GM19463 (cell line): ENCODE data around the gene KIRREL3.
A peak's percentile ranks its signal among the peaks of the same experiment; 100 is the strongest.

Source experiments
- ATAC-seq: cut with Tn5 transposase; IDR thresholded peaks from one replicate; pipeline ENCODE4 v1.9.1; 2021; ENCODE audit warnings: mild to moderate bottlenecking, moderate library complexity; ENCODE audit not compliant: unreplicated experiment

KIRREL3 gene

DNA sequence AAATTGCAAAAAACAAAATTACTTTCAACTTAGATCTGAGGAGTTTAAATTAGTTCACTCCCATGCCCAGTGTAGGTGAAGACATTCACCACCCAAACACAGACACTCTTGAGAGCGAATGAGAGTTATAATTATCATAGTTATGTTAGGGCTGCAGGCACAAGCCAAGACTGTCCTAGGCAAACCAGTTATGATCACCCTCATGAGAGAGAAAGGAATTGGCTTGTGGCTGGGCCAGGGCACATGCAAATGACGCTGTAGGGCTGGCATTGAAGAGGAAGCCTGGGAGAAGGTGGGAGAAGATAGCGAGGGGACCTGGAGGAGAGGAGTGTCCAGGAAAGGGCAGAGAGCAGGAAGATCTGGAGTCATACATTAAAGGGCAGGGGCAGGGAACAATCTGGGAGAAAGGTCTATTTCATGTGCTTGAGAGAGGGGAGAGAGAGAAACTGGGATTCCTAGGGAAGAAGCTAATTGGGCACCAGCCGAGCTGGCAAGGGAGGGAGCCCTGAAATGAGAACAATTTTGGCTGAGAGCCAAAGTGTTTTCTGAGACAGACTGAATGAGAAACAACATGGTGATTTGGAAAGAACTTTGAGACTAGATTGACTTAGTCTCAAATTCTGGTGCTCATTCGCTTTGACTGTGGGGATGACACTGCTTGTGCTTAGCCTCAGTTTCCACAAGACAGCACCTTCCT is 279.9 kb downstream of the KIRREL3 start:
- no peak for ATAC-seq

DNA sequence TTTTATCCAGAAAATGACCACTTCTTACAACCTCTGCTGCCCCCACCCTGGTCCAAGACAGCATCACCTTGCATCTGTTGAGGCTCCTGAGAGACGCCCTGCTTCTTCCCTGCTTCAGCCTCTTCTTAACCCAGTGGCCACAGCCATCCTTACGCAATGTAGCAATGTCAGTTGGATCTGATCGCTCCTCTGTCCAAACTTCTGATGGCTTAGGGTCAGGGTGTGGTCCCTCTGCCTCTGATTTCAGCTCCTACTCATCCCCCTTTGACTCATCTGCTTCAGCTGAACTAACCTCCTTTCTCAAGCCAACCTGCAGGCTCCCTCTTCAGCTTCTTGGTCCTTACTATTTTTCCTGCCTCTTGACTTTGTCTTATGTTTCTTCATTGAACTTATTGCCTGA is 280.8 kb downstream of the KIRREL3 start:
- no peak for ATAC-seq

DNA sequence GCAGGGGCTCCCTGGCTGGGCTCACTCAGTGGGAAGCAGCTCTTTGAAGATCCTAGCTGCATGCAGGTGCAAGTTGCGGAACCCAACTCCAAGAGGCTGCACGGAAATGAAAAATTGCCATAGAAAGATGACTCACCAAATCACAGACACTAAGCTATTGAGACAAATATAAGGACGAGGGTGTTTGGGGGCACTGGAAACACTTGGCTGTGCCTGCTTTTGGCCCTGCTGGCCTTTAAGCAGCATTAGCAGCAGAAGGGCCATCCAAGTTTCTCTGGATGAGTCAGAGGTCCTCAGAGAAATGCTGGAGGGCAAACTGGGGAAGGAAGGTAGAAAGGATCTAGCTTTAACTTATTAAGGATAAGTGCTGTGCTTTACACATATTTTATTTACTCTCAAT is 282.3 kb downstream of the KIRREL3 start:
- no peak for ATAC-seq

DNA sequence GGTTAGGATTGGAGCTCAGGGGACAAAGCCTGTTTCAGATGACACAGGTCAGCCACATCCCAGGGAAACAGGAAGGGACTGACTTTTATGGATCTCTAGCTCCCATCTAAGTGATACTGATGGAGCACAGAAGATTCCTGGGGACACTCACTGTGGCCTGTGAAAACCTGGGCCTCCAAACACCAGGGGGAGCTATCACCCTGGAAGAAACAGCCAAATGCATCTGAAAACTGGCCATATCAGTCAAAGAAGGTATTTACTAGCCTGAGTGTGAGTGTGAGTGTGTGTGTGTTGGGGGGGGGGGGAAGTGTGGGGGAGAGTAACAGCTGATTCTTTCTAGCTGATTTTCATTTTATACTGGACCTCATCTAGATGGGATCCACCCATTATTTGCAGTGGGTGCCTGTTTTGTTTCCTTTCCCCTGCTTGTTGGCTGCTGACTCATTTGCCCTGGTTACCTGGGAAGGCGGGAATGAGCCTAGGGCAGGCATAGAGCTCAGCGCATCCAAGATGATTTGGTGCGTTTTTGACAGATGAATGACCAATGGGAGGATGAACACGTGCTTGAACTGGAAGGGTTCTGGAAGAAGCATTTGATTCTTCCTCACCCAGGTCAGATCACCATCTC is 284.0 kb downstream of the KIRREL3 start:
- no peak for ATAC-seq

DNA sequence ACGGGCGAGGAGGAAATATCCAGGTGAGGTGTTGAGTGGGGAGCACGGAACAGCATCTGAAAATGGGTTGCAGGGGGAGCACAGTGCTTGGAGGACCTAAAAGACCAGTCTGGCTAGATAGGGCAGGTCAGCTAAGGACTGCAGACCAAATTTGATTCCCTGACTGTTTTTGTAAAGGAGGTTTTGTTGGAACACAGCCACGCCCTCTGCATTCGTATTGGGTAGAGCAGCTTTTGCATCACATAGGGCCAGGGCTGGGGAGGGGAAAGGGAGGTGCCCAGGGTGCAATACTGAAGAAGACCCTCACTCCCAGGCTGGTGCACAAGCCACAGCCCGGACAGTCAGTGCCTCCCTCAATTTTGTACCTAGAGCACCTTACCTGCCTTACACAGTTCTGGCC is 286.8 kb downstream of the KIRREL3 start:
- ATAC-seq: no peak

DNA sequence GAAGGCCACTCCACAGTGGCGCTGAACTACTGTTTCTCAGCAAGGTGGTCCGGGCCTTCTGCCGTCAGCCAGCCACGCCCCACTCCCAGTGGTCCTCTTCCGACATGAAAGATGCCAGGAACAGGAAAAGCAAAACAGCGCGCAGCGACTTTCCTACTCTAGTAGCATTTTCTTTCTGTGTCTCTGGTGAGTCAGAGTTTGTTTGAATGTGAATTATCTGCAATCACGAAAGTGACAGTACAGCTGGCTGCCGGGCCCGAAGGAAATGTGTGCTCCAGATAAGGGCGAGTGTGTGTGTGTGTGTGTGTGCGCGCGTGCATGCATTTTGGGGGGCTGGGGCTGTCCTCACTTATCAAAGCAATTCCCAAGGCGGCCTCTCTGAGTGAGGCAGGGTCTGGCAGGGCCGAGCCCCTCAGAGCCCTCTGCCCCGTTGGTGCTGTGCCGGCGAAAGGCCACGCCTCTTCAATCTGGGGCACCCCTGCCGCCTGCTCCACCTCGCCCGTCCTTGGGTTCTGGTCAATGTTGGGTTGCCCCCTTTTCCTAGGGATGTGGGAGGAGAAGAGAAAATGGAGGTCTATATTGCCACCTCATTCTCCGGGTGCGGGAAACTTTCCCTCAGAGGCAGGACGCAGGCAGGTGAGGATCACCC is 288.5 kb downstream of the KIRREL3 start:
- no peak for ATAC-seq

DNA sequence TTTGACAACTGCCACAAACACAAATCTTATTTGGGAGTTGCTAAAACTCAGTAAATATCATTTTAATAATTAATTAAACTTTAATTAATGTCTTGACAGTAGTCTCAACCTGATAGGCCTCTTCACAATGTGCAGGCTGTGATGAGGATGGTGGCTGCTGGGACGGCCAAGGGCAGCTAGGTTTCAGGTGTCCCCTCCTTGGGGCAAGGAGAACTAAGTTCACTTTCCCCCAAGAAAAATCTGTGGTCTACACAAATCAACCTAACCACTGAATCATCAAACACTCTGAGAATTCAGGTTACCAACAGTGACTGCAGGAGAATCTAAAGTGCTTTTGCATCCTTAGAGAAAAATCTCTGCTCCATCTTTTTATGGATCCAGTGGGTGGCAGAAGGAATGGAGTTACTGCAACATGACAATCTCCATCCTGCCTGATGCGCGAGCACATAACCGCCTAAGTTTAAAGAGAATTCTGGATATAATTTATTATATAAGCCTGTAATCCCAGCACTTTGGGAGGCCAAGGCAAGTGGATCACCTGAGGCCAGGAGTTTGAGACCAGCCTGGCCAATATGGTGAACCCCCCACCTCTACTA is 289.7 kb downstream of the KIRREL3 start:
- ATAC-seq: no peak

DNA sequence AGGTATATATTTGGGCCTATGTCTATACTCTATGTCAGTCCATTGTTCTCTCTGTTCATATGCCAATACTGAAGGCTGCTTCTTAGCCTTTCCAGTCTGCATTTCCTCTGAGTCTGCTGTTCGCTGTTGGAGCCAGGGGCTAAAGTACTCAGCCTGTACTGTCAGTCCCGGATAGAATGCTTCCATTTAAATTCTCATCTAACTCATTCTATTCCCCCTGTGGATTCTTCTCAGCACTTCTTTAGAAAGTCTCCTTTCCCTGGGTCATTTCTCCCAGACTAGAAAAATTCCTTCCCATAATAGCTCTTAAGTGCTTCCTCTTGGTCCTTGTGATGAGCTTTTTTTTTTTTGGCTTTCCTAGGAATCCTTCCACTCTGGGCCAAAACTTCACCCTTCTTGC is 293.1 kb downstream of the KIRREL3 start:
- no peak for ATAC-seq

DNA sequence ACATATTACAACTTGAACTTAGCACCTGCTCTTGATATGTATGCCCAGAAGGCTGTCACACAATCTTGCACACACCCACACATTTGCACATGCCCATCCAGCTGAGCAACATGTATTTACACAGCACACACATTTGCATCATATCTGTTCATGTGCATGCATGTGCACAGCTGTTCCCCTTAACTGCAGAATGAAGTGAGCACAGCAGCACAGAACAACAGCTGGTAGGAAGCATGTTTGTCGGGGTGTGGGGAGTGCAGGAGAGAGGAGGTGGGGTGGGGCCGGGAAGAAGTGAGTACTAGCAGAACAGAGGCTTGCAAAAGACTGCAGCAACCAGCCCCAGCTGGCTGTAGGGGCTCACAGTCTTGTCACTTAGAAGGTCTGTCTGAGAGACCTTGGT is 296.5 kb downstream of the KIRREL3 start:
- no peak for ATAC-seq

DNA sequence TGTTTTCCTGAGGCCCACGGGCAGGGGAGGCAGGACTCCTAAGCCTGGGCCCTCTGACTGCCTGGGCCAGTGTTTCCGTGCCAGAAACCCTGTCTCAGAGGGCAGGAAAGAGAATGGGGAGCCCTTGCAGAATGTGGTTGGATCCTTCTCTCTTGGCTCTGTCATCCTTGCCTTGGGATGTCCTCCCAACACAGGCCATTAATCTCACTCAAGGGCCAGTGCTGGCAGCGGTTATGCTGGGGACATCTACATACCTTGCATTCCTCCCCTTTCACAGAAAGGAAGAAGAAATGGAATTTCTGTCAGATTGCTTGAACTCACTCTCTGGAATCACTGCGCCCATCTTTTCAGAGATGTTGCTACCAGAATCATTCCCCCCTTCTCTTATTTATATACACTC is 296.9 kb downstream of the KIRREL3 start:
- no peak for ATAC-seq

DNA sequence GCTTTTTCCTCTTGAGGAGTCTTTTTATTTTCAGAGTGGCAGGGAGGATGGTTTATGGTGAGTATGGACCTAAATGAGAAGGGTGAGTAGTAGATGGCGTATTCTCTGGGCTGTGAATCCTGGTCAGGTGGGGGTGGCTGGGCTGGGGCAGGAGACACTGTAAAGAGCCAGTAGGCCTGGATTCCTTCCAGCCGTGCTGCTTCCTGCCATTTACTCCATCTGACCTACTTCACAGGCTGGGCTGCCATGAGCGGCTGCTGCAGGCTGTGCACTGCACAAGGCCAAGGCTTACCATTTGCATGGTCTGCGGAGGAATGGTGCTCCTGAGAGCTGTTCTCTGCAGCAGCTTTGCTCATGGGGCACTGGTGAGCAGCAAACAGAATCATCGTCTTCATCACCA is 297.6 kb downstream of the KIRREL3 start:
- no peak for ATAC-seq

DNA sequence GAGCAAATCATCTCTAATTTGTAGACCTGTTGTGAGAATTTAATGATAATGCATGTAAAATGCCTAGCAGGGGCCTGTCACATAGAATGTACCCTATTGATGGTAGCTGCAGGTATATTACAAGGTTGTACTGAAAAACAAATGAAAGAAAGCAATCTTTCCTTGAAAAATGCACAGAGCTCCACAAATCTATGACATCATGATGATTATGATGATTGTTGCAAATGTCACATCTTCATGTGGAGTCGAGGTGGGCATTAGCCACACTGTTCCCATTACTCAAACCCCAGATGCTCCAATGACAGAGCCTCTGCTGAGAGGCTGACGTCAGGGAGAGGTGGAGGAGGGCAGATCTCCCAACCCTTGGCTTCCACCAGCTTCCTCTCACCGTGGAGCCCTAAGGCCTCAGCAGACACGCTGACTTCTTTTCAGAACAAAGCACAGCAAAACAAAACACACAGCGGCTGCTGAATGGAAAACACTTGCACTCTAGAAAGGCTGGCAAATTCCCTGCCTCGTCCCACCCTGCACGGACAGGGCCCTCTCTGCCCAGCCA is 298.3 kb downstream of the KIRREL3 start:
- ATAC-seq: no peak

DNA sequence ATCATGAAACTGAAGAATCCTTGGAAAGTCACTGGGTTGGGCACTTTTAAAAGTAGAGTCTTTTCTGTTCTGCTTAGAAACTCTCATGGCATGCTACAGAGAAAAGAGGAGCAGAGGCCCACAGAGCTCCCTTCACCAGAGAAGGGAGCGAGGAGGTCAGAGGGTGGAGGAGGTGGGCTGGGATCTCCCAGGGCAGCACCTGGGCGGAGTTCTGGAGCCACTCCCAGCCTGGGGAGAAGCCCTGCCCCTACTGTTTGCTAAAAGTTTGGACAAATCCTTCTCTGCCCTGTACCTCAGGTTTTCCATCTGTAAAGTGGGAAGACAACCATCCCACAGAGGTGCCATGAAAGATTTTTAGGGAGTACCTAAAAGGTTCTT is 299.1 kb downstream of the KIRREL3 start:
- ATAC-seq: peak; percentile 4

DNA sequence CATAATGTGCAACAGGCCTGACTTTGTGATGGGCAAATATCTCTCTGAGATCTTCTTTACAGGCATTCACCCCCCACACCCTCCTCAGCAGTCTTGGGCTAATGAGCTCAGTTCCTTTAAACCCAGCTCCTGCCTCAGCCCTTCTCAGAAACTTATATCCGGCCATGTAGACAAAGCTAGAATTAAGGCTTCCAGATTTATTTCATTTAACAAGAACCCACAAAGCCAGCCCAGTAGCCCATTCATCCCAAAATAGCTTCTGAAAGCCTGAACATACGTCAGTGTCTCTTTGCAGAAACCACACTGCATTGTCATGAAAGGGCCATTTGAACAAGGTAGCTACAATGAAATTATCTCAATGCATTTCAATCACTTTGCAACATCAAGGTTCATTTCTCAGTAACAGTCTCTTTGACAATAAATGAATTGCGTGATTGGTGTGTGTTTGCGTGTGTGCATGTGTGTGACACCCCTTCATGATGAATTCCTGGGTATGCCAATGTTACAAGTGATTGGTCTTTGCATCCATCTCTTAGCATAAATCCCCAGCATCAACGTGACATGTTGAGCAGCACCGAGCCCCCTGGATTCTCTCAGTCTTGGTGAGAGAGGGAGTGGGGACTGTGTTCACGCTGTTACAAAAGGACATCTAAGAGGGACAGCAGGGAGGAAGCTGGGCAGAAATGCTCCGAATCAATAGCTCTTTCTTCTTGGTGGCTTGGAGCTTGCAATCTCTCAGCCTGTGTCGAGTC is 299.6 kb downstream of the KIRREL3 start:
- peak; percentile 66 for ATAC-seq

DNA sequence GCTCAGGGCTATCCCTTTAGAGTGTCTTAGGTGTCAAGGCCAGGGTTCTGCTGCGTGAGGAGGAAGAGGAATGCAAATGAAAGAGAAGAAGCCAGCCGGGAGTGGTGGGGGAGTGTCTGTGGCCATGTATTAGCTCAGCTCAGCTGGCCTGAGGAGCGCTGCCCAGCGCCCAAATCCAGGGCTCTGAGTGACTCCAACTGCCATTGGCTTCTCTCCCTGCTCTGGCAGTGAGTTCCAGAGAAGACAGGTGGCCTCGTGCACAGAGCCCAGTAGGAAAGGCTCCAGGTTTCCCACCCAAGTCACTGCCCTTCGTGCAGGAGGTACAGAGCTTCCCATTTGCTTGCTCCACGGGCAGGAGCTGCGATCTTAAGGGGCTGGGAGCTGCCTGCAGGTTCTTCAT is 302.0 kb downstream of the KIRREL3 start:
- no peak for ATAC-seq

DNA sequence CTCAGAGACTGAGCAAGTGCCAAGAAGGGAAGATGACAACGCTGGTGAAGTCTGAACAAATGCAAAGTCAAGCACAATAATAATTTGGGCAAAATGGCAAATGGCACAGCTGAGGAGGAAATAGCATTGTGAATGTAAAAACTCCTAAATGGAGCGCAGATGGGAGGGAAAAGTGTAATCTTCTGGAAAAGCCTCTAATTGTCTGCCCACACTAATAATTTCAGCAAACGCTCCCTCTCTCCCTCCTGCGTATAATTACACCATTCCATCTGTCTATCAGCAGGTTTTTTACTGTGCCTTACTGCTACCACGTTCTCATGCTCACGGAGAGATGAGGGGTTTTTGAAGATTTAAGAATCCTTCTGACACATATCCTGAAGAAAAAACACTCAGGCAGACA is 302.6 kb downstream of the KIRREL3 start:
- no peak for ATAC-seq

DNA sequence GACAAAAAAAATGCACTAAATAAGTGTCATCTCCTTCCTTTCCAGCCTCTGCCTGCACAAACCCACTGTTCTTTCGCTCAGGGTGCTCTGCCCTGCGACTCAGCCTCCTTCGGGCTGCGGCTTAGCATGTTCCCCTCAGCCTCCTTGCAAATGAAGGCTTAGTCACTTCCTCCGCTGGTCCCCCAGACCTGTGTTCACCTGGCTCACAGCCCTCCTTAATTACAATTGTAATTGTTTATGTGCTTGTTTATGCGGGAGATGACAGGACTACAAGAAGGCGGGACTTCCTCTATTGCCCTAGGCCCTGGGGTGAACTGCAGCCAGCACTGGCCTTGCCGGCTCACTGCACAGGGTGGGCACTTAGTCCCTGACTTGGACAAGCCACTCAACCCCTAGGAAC is 303.6 kb downstream of the KIRREL3 start:
- no peak for ATAC-seq

DNA sequence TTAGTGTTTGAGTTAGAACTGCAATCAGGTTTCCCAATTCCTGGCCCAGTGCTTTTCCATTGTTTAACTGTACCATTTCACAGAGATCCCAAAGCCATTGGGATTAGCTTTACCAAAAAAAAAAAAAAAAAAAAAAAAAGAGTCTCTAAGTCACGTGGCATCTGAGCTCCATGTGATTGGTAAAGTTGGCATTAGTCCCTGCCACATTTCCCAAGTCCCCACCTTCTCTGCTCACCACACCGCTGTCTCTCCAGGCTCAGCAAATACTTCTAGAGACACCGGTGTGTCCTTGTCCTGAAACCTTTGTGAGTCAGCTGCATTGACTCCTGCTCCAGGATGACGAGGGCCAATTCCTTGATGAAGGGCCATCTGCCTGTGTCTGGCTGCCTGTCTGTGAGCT is 305.3 kb downstream of the KIRREL3 start:
- no peak for ATAC-seq

DNA sequence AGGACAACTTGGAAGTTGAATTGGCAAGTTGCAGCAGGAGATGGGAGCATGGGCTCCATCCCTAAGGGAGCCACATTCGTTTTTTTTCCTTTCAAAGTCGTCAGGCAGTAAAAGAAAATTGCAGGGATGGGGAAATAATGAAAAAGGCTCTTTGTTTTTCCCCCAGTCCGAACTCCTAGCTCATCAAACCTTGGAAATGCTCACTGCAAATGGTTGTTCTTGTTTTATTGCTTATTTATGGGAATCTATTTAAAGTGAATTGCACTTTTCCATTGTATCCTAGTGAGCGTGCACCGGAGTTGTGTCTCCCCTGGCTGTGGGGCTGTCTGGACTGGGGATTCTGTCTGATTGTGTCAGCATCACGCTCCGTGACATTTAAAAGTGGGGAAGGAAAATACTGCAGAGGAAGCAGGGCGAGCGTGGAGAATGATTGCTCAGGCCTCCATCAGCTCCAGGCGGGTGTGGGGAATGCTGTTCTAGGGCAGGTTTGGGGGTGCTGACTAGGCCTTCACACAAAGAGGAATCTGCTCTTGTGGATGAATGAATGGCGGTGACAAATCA is 306.4 kb downstream of the KIRREL3 start:
- ATAC-seq: no peak

DNA sequence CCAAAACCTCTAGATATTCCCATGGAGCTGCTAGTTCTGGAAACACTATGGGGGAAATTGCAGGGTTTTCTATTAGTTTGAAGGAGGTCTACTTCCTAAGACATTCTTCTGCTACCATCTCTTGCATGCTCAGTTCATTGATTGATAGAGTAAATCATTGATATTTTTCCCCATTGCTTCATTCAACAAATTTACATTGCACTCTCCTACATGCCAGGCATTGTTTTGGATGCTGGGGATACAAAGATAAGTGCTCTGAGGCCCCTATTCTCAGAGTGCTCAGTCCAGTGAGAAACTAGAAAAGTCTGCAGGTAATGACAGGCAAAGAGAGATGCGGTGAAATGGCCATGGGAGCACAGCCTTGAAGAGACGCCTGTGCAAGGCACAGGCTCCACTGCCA is 313.1 kb downstream of the KIRREL3 start:
- ATAC-seq: no peak

DNA sequence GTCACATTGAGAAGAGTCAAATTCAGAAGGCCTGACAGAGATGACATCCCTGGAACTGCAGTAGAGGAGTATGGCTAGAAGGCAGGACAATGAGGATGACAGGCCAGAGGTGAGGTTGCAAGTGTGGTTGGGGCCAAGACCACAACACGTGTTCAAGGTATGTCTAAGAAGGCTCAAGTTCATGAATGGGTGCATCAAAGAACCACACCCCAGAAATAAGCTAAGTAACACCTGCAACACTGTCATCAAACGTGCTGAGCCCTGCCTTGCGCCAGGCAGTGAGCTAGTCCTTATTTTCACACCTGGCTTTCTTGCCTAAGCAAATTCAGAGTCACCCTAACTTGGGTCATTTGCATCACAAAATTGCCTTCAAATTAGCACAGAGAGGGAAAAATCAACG is 313.6 kb downstream of the KIRREL3 start:
- no peak for ATAC-seq
